IPS-20b (cell line): ENCODE data around the gene NRCAM.

Experiments
- H3K27ac ChIP-seq: one replicate; pipeline ENCODE4 v1.5.1; 2013; ENCODE audit warnings: low read length
- H3K27me3 ChIP-seq: 2 replicates; pipeline ENCODE4 v1.6.1; 2013; ENCODE audit warnings: mild to moderate bottlenecking, low read length, inconsistent platforms; ENCODE audit not compliant: insufficient read depth
- H3K36me3 ChIP-seq: 2 replicates; pipeline ENCODE4 v1.6.1; 2013; ENCODE audit warnings: low read depth, mild to moderate bottlenecking, inconsistent platforms, low read length, moderate library complexity; ENCODE audit not compliant: insufficient read depth
- H3K4me1 ChIP-seq: 2 replicates; pipeline ENCODE4 v1.6.1; 2013; ENCODE audit warnings: mild to moderate bottlenecking, control low read depth, inconsistent platforms, low read length, moderate library complexity; ENCODE audit not compliant: insufficient read depth
- H3K4me3 ChIP-seq: 2 replicates; pipeline ENCODE4 v1.5.1; 2013; ENCODE audit warnings: mild to moderate bottlenecking, low read length, inconsistent platforms
- H3K9ac ChIP-seq: 2 replicates; pipeline ENCODE4 v1.6.1; 2013; ENCODE audit warnings: low read depth, mild to moderate bottlenecking, inconsistent platforms, low read length, moderate library complexity
- H3K9me3 ChIP-seq: 2 replicates; pipeline ENCODE4 v1.6.1; 2013; ENCODE audit warnings: mild to moderate bottlenecking, low read depth, low read length, inconsistent platforms; ENCODE audit not compliant: insufficient read depth

NRCAM gene

GRCh38 chr7:108149908-108150307, 306.3 kb downstream of the NRCAM start:
- Histone ChIP-seq H3K27me3 (no peaks in the 10 kb centered on the region), H3K4me3 (no peak overlapping the region)

GRCh38 chr7:108149119-108149518, 307.1 kb downstream of the NRCAM start:
- Histone ChIP-seq H3K4me3 (no peak overlapping the region), H3K9me3 (no peaks in the 10 kb centered on the region), H3K36me3 (no peaks in the 10 kb centered on the region), H3K27me3 (no peaks in the 10 kb centered on the region), H3K9ac (no peak overlapping the region), H3K27ac (no peak overlapping the region), H3K4me1 (peaks cover 4% of the 10 kb centered on the region; the same call in 1 of the 2 replicates)

More at GRCh38 chr7:108149908-108150307, 306.3 kb downstream of the NRCAM start:
- no peaks in the 10 kb centered on the region for H3K9me3 ChIP-seq
- no peak overlapping the region for H3K27ac ChIP-seq
- H3K4me1 ChIP-seq = peaks cover 4% of the 10 kb centered on the region; the same call in 1 of the 2 replicates
- H3K36me3 ChIP-seq = no peaks in the 10 kb centered on the region
- no peak overlapping the region for H3K9ac ChIP-seq

DNA sequence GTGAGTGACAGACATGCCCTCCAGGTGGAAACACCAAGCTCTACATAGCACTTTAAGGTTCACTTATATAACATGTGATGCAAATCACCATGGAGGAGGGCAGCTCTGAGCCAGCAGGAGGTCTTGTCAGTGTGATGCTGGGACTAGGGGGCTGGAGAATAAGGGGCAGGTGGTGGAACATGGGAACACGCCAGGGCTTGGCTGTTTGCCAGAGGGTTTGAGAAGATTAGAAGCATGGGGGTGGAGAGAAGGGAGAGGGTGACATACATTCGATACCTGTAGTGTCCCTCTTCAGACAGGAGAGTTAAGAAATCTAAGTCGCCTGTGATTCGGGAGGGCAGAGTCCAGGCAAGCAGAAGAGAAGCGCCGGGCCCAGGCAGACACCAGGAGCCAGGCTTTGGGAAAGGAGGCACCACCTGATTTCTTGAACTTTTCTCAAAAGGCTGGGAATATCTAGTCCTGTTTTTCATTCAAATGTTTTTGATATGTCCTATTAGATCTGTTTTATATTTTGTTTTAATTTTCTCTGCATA, 309.1 kb downstream of the NRCAM start:
- Histone ChIP-seq H3K36me3 (no peaks in the 10 kb centered on the region), H3K27me3 (no peaks in the 10 kb centered on the region), H3K4me3 (no peak overlapping the region), H3K9me3 (no peaks in the 10 kb centered on the region), H3K9ac (no peak overlapping the region), H3K27ac (no peak overlapping the region), H3K4me1 (peaks cover 4% of the 10 kb centered on the region; the same call in 1 of the 2 replicates)

GRCh38 chr7:108146070-108146842, 310.0 kb downstream of the NRCAM start:
- H3K9me3 ChIP-seq = no peaks in the 10 kb centered on the region

GRCh38 chr7:108145401-108145800, 310.8 kb downstream of the NRCAM start:
- Histone ChIP-seq H3K27me3 (no peaks in the 10 kb centered on the region), H3K27ac (no peak overlapping the region), H3K9me3 (no peaks in the 10 kb centered on the region), H3K36me3 (no peaks in the 10 kb centered on the region), H3K4me1 (peaks cover 4% of the 10 kb centered on the region; the same call in 1 of the 2 replicates), H3K9ac (no peak overlapping the region), H3K4me3 (peak overlapping the region; percentile 65; the same call in 1 of the 2 replicates)

More at GRCh38 chr7:108146070-108146842, 310.0 kb downstream of the NRCAM start:
- Histone ChIP-seq H3K4me3 (peak overlapping the region; percentile 65), H3K9ac (0 out of 2 replicates have a peak overlapping the region, but pooled peaks have one; percentile 24), H3K36me3 (no peaks in the 10 kb centered on the region), H3K27me3 (no peaks in the 10 kb centered on the region), H3K4me1 (peaks cover 4% of the 10 kb centered on the region; the same call in 1 of the 2 replicates), H3K27ac (no peak overlapping the region)

DNA sequence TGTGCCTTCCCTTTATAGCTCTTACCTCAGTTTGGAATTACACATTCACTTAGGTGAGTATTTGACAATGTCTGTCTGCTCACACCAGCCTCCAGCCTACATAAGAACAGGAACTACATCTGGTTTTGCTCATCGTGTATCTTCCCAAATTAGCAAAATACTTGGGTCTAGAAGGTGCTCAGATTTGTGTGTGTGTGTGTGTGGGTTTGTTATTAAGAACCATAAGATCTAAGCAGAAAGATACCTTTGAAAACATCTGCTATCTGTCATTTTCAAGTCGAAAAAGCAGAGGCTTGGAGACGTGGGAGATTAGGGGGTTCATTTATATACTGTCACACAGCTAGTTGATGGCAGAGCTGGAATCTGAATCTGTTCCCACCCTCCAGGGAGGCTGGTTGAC, 311.3 kb downstream of the NRCAM start:
- Histone ChIP-seq H3K4me1 (peaks cover 4% of the 10 kb centered on the region; the same call in 1 of the 2 replicates), H3K9me3 (no peaks in the 10 kb centered on the region), H3K27ac (no peak overlapping the region), H3K27me3 (no peaks in the 10 kb centered on the region), H3K4me3 (no peak overlapping the region), H3K36me3 (no peaks in the 10 kb centered on the region), H3K9ac (no peak overlapping the region)

GRCh38 chr7:108143658-108144420, 312.4 kb downstream of the NRCAM start:
- Histone ChIP-seq H3K27me3 (no peaks in the 10 kb centered on the region), H3K4me3 (no peak overlapping the region), H3K9ac (no peak overlapping the region), H3K9me3 (no peaks in the 10 kb centered on the region), H3K4me1 (peaks cover 4% of the 10 kb centered on the region; the same call in 1 of the 2 replicates), H3K27ac (no peak overlapping the region), H3K36me3 (no peaks in the 10 kb centered on the region)

DNA sequence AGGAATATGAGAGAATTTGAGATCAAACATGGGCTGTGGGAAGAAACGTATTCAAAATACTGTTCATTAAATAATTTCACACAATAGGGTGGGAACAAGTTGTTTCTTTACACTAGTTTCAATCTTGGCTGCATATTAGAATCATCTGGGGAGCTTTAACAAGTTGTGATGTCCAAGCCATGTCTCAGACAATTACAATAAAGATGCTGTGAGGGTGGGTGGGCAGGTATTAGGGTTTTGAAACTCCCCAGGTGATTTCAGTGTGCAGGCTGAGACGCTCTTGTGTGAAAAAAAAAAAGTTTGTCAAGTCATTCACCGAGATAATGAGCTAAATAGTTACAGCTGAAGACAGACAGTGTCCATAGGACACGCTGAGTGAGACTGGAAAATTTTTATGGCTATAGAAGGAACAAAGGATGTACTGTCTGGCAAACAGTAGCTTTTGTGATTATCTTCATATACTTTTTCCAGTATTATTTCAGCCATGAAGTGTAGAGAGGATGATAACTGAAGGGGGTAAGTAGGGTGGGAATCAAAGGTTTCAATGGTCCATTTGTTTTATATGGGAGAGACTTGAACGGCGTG, 313.5 kb downstream of the NRCAM start:
- Histone ChIP-seq H3K27ac (no peak overlapping the region), H3K27me3 (no peaks in the 10 kb centered on the region), H3K4me1 (peaks cover 4% of the 10 kb centered on the region; the same call in 1 of the 2 replicates), H3K9ac (no peak overlapping the region), H3K36me3 (no peaks in the 10 kb centered on the region), H3K9me3 (no peaks in the 10 kb centered on the region), H3K4me3 (no peak overlapping the region)

- H3K9ac ChIP-seq = no peak overlapping the region
- H3K4me1 ChIP-seq = peaks cover 4% of the 10 kb centered on the region; the same call in 1 of the 2 replicates
- no peak overlapping the region for H3K27ac ChIP-seq
- no peaks in the 10 kb centered on the region for H3K27me3 ChIP-seq
- no peak overlapping the region for H3K4me3 ChIP-seq
- no peaks in the 10 kb centered on the region for H3K9me3 ChIP-seq
- H3K36me3 ChIP-seq = no peaks in the 10 kb centered on the region
Observed at GRCh38 chr7:108142180-108142579, 314.1 kb downstream of the NRCAM start.

DNA sequence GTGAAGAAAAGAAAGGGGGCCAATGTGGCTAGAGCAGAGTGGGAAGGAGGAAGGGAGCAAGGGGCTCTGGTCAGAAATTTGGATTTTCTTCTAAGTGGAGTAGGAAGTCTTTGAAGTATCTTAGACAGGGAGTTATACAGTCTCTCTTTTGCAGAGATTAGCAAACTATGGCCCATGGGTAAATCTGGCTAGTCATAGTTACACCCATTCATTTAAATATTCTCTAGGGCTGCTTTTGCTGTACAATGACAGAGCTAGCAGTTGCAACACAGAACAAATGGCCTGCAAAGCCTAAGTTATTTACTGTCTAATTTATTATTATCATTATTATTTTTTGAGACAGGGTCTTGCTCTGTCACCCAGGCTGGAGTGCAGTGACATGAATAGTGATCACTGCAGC, 315.6 kb downstream of the NRCAM start:
- peaks cover 3% of the 10 kb centered on the region; the same call in 1 of the 2 replicates for H3K4me1 ChIP-seq
- H3K27ac ChIP-seq = no peak overlapping the region
- H3K27me3 ChIP-seq = no peaks in the 10 kb centered on the region
- H3K9ac ChIP-seq = no peak overlapping the region
- no peak overlapping the region for H3K4me3 ChIP-seq
- no peaks in the 10 kb centered on the region for H3K9me3 ChIP-seq
- no peaks in the 10 kb centered on the region for H3K36me3 ChIP-seq

- no peak overlapping the region for H3K27ac ChIP-seq
- H3K9ac ChIP-seq = no peak overlapping the region
- no peaks in the 10 kb centered on the region for H3K27me3 ChIP-seq
- no peak overlapping the region for H3K4me3 ChIP-seq
- H3K9me3 ChIP-seq = no peaks in the 10 kb centered on the region
- no peaks in the 10 kb centered on the region for H3K36me3 ChIP-seq
- no peaks in the 10 kb centered on the region for H3K4me1 ChIP-seq
Observed at GRCh38 chr7:108138911-108139310, 317.3 kb downstream of the NRCAM start.
